DMS153 (cell line): ENCODE measurements around the gene JAG1.

Source experiments
- DNase-seq: peaks from one replicate; lab custom pipeline; 2025; lab: John Stamatoyannopoulos, UW

JAG1 gene

DNA sequence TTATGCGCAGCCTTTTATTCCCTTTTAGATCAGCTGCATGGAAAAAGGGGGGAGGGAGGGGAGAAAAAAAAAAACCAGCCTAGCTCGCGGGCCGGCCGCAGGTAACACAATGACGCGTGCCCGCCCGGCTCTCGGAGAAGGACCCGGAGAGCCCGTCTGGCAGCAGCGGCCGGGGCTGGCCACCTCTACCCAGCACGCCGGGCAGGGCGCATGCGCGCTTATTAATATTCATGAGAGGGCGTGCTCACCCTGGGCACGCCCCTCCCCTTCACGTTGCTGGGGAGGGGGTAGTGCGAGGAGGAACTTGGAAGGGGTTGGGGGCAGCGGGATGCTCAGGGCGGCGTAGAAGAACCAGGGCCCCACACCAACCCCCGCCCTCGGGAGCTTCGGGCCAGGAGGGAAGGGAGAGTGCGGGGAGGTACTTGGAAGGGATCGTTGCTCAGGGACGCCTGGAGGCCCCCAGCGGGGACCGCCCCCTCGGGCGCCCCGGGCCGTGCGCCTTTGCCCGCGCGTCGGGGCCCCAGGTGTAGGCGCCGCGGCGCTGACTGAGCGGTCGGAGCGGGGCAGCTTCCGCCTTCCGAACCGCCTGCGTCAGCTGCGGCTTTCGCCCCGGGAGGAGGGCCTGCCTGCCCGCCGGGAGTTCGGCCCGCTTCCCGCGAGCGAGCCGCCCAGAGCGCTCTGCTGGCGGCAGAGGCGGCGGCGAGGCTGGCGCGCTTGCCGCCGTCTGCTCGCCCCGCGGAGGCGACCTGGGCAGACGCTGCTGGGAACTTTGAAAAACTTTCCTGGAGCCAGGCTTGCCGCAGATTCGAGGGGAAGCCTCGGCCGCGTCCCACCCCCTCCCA is at the start of gene JAG1:
JAG1 (minus strand) TSS at position 158 of the 842 bp plus-strand sequence. CDS start 469 bp downstream, outside the sequence.
- DNase-seq, result peak; percentile 85

DNA sequence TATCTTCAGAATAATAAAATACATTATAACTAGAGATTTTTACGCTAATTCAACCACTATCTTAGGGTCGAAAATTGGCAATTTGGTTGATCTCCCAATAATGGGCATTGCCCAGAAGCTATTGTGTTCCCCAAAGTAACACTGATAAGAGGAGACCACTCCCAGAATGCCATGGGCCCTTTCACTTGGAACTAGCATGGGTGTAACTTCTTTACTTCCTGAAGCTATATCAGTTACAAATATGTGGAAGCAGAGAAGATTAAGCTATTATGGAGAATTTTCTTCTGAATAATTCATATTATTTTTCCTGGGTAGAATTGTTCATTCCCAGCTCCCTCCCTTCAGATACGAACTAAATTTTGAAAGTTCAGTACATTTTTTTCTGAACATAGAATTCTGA is 48.2 kb upstream of the JAG1 start:
- DNase-seq, result no peak

DNA sequence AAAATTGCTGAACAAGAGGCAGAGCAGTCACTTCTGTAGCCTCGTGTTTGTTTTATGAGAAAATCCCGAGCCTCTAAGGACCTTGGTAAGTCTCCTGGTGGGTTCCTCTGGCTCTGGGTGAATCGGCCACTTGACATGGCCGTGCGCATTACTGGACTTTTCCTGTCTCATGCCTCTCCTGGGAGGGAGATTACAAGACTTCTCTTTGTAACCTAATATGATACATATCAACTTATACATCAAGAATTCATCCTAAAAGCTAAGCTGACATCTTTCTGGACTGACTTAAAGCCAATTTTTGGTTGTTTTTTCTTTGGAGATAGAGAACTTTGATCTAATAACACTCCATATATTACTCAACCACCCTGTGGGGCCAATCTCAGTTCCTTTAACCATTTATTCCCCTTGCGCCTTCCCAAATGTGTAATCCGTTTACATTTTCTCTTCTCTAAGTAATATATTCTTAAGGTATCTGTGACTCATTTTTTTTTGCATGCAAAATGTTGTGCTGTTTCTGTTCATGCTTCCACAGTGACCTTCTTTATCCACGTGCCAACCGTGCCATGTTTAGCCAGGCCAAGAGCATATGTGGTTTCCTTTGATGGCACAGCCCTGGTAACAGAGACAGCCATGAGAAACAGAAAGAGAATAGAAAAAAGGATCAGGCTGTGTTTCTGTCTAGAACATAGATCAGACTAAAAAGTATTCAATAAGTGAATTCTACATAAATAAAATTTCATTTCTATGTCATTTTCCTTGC is 47.5 kb upstream of the JAG1 start:
- no peak for DNase-seq

DNA sequence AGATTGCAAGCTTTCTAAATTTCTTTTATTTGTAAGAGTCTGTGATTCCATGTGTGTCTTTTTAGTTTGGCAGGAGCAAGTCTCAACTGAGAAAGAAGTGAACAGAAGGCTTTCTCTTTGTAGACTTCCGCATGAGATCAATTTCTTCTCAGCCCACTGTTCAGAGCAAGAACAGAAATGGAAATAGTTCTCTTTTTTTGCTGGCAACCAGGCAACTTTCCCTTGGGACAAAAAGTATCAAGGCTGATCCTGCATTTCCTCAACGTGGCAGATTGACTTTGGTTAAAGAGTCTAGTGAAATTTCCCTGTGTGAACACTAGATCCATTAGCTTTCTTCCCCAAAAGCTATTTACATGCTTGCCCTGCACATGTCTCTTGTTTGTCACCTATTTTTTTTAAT is 46.8 kb upstream of the JAG1 start:
- DNase-seq, result no peak

DNA sequence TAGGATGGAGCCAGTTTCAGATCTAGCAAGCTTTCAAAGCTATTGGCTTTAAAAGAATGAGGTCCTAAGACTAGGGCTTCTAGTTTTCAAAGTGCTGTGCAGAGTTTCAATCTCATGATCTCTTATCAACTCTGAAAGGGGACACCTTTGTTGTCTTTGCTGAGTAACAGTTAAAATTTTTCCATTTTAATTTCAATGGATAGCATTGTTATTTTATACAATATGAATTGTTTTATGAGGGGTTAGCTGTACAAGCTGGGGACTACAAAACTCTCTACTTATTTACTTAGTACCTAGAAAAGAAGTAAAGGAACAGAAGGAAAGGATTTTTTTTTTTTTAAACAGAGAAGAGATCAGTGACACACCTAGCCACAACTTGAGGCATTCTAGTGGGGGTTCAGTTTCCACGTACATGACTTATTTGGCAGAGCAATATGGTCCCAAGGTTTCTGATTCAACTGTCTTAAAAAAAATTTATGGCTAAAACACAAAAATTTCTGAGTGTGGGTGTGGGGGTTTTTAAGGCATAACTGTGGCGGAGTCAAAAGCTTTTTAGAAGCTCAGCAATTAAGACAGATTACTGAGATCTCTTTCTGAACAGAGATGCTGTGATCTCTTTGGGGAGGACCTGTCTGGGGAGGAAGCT is 46.1 kb upstream of the JAG1 start:
- no peak for DNase-seq

DNA sequence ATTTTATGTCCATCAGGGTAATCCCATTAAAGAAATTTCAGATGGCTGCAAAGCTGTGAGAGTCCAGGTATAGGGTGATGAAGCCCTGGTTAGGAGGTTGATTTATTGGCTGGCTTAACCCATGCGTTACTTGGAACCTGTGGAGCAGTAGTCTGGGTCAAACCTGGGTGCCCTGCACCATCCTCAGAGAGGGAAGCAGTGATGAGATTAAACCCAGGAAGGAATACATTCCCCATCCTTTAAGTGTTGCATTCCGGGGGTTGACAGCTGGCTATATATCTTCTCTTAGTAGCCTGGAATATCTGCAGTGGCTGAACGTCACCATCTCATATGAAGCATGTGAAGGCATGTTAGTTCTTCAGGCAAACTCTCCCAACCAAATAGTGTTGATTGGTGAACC is 44.9 kb upstream of the JAG1 start:
- DNase-seq, result no peak

DNA sequence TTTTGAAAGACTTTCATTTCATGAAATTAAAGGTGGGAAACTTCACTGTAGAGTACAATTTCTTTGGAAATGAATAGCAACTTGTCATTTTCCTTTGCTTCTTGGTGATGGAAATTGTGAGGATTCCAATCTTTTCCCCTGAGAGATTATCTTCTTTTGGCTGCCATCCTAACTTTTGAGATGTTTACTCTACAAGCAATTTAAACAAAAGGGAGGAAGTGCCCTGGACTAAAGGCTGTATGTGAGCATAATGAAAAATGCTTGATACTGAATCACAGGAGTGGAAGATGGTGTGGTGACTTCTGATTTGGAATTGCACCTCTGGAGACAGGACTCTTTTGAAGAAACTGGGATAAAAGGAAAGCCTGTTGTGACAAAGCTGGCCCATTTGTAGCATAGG is 43.1 kb upstream of the JAG1 start:
- DNase-seq, result peak; percentile 11

DNA sequence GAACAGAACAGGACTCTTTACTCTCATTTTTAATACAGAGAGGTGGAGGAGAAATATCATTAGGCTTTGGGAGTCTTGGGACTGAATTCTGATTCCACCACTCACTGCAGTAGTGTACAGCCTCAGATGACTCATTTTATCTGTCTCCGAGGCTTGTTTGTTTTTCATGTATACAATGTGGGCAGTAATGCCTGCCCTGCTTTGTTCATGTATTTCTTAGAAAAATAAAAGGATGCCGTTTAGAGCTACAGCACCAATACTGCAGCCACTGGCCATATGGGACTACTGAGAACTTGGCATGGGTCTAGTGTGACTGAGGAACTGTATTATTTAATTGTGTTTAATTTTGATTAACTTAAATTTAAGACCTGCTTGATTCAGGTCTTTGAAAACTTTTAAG is 41.2 kb upstream of the JAG1 start:
- DNase-seq, result no peak

DNA sequence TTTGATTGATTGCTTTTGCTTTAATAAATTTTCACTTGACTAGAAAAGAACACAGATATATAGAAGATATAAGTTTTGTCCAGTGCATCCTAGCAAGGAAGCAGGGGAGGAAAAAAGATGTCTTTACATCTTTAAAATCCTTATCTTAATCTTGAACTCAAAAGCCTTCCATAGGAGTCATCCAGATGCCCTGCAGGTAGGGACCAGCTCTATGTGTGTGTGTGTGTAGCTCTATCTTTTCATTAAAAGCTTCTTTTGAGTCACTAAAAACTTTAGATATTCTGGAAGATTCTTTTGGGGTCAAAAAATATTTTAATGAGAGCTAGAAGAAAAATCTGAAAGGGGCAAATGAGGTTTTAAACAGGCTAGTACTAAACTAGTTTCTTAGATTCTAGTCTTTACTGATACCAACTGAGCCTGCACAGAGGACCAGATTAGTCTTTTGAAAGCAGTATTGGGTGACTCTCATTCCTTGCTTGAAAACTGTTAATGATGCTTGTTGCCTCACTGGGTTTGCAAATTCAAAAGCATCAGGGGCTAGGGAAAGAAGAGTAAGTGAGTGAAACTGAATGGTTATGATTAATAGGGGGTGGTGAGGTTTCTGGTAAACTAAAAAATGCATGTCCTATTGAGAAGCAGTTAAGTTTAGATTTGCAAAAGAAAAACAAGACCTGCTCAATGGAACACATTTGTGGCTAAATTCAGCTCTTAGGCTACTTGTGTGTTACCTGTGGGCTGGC is 40.6 kb upstream of the JAG1 start:
- no peak for DNase-seq

DNA sequence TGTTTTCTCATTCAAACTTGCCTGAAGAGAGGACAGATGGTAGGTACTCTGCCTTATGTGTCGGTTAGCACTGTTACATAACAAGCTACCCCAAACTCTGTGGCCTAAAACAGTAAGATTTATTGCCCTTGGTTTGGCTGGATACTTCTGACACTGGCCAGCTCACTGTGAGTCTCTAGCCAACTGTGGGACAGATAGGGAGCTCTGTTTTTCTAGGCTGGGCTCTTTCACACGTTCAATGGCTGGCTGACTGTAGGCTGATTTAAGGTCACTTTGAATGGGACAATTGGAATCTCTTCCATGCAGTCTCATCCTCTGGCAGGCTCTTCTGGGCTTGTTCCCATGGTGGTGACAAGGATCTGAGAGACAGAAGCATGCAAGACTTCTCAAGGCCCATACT is 39.4 kb upstream of the JAG1 start:
- no peak for DNase-seq

DNA sequence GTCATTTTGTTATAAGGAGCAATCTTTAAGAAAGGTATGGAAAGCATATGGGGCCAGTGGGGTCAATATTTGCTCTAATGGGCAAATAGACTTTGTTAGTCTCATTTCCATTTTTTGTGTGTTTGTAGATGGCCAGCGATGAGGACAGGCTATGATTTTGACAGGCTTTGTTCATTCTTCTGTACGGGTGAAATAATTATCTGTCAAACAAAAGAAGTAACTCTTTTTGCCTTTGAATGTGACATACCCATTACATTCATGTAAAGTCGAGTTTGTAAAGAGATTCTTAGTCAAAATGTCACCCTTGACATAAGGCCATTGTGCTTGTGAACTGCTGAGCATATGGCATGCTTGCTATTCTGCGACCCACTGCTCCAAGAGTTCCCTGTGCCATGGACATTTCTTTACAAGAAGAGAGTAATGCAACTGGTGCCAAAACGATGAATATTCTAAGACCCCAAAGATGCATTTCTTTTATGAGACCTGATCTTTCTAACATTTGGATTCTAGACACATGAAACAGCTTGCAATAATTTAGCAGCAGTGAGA is 38.2 kb upstream of the JAG1 start:
- DNase-seq, result no peak

DNA sequence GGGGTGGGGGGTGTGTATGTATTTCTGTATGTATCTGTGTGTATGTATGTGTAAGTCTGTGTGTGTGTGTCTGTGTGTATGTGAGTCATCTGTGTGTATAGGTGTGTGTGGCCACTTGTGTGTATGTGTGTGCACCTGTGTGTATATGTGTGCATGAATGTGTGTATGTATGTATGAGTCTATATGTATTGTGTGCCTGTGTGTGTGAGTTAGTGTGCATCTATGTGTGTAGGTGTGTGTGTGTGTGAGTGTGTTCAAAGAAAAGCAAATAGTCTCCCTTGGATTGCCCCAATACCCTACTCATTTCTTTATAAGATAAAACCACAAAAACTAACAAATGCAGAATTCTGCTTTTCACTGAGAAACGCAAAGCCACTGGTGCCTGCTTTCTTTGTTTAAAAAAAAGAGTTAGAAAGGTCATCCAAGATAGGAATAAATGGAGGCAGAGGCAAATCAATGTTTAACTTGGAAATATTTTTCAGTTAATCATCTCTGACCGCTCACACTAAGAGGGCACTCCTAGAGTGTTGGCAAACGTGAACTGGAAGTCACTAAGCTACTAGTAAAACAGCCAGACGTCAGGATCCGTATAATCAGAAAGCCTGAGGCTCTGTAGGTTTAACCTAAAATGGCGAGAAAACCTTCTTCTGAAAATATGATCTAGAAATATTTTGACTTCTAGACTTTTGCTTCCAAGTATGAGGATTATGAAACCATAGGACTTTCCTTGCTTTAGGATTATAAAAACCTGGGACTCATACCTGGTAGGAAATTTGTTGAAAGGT is 37.4 kb upstream of the JAG1 start:
- DNase-seq, result no peak

DNA sequence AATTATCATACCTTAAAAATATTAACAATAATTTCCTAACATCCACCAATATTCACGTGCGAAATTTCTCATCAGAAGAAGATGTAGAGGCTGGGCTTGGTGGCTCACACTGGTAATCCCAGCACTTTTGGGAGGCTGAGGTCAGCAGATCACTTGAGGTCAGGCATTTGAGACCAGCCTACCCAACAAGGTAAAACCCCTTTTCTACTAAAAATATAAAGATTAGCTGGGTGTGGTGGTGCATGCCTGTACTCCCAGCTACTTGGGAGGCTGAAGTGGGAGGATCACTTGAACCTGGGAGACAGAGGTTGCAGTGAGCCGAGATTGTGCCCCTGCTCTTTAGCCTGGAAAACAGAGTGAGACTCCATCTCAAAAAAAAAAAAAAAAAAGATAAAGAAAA is 36.1 kb upstream of the JAG1 start:
- DNase-seq, result no peak

DNA sequence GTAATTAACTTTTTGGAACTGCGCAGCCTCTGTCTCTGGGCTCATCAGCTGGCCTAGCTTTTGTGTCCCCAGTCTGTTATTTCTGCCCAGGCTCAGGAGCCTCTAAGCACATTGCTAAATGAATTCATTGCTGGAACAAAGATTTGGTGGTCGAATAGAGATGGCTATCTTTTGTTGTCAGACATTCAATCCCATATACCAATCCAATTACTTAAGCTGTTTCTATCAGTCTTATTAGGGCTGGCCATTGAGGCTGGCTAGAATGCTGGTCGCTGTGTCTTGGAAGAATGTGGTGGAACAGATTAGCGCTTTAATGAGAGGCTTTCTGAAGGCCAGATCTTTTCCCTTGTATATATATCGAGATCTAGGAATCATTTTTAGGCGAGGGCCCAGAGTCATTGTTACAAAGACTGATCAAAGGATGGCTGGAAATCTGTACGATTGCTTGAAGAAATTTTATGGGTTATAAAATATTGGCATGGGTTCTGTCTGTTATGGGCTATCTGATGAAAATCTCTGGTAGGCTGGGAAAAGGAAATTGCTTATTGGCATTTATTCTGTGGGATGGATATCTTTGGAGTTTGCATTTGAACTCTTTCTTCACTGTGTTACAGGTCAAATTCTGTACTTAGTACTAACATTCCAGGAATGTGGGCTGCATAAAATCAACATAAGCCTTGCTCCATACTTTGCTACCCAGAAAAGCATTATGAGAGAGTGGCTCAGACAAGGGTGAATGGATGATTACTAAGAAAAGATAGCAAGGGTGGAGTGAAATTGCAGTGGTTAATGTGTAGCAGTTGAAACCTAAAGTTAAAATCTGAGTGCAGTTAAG is 34.8 kb upstream of the JAG1 start:
- DNase-seq, result no peak

DNA sequence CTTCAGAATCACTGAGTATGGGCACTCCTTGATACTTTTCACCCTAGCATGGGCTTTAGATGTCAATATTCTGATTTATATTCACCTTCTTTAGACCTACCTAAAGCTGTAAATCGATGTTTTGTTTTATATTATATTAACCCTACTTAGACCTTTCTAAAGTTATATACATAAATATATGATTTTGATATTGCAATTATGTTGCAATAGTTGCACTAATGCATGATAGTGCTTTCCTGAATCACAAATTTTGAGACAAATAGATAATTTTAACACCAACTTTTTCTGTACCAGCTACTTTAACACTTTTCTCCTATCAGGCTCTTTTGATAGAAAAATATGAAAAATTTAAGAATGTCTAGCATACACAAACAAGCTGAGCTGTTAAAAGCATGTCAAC is 34.0 kb upstream of the JAG1 start:
- DNase-seq, result no peak

DNA sequence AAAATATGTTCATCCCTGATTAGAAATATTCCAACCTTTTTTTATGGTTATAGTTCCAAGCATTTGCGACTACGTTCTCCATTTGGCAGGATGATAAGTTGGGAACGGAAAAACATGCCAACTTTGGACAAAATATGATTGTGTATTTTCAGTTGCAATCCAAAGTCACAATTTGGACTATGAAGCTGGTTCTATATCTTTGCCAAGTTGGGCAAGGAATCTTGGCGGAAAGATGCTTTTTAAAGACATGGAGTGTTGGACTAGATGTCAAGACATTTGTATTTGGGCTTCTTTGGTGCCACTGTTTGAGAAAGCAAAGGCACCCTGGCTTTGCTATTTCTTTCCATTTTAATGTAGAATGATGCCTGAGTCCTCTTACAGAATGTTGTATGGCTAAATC is 33.3 kb upstream of the JAG1 start:
- DNase-seq, result no peak

DNA sequence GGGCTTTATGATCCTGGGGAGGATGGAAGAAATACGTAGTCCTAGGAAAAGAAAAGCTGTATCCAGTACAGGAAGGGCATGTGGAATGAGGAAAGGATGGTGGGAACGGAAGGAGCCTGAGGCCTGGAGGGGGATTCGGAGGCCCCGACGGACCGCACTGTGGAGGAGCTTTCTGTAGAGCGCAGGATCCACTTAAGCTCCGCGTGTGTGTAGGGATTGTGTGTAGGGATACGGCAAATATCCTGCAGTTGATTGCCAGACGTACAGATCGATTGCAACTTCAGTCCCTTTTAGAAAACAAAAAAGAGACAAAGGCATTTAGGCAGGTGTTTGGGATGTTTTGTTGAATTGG is 32.6 kb upstream of the JAG1 start:
- DNase-seq, result no peak

DNA sequence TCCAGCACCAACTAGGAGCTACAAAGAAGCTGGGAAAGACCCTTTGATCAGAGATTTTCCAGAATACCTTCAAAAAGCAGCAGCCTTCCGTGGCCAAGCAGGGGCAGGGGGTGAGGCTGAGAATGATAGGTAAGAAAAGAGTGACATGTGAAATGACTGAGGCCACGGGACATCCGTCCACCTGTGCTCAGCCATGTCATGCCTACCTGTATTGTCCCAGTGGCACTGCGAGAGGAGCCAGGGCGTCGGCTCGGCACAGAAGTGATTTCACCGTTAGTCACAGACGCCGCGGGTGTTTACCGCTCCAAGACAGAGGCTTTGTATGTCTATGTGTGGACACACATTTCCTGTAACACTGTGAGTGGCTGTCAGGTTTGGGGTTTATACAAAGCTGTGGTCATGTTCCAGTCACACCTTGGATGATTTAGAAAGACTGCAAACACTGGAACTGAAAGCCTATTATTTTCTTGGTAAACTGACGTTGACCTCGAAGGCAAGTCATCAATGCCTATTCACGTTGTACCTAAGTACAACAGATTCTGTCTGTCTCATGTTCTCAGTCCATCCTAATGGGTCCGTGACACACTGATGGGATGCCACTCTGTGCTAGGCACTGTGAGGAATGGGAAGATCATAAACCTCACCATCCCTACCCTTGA is 32.1 kb upstream of the JAG1 start:
- peak; percentile 75 for DNase-seq

DNA sequence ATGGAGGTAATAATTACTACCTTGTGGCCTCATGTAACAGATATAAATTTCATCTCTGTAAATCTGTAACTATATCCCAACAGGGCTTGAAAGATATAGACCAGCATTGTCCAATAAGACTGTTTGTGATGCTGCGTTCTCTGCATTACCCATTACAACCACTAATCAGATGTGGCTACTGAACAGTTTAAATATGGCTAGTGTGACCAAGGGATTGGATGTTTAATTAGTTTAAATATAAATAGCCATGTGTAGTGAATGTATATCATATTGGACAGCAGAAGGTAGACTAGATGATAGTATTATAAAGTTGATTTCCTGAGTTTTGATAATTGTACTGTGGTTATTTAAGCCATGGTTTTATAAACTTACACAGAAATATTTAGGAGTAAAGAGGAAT is 27.8 kb upstream of the JAG1 start:
- no peak for DNase-seq

DNA sequence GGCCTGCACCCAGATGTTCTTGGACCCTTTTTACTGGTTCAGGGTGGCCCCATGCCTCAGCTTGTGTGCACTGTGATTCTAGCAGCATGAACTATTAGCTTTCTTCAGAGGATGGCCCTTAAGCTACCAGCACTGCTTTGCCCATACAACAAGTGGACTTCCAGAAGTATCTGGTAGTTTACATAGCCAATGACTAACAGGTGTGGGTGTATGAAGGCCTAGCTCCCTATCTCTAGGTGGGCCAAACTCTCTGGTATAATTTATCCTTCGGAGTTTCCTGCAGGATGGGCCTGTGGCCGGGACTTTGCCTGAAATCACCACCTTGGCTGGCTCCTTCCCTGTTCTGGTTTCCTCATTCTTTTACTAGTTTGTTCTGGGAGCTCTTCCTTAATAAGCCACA is 26.1 kb upstream of the JAG1 start:
- no peak for DNase-seq
